Measurements from ENCODE around the gene SDK1. TPM values are rescaled to one million over a fixed set of nuclear protein-coding genes. Genes with fewer than 3 reads are reported as not detected.
"Not testable (repeated sequence)": the region's sequence is repeated elsewhere in the genome, so short reads cannot be mapped to it uniquely, and the experiment has no call there.

SDK1 gene
- total and polyA plus RNA-seq, 4 donors: 10.4 to 11.6 (median 11.0) TPM

- Histone ChIP-seq H3K9me3 (ENCODE audit: control insufficient read depth, insufficient read depth, low read length) (no peaks in the 10 kb centered on the region), H3K27me3 (ENCODE audit: control insufficient read depth, insufficient read depth, low read length) (no peaks in the 10 kb centered on the region), H3K4me3 (ENCODE audit: low read depth, low read length) (no peak overlapping the region), H3K36me3 (ENCODE audit: control insufficient read depth, insufficient read depth, low read length) (peaks cover 48% of the 10 kb centered on the region), H3K4me1 (ENCODE audit: control insufficient read depth, insufficient read depth, low read length) (peaks cover 4% of the 10 kb centered on the region), H3K27ac (ENCODE audit: low read depth, low read length) (no peak overlapping the region)
- DNase-seq (ENCODE audit: low read depth in 4 of 6, low spot score in 6 of 6): no peak
- WGBS (ENCODE audit: insufficient coverage): 69% methylated on average over 11 of the region's 12 CpGs
Measured at GRCh38 chr7:4245866-4246470, 944.9 kb downstream of the SDK1 start.

- Histone ChIP-seq H3K27me3 (ENCODE audit: control insufficient read depth, insufficient read depth, low read length) (no peaks in the 10 kb centered on the region), H3K36me3 (ENCODE audit: control insufficient read depth, insufficient read depth, low read length) (peaks cover 46% of the 10 kb centered on the region), H3K4me3 (ENCODE audit: low read depth, low read length) (no peak overlapping the region), H3K9me3 (ENCODE audit: control insufficient read depth, insufficient read depth, low read length) (no peaks in the 10 kb centered on the region), H3K4me1 (ENCODE audit: control insufficient read depth, insufficient read depth, low read length) (peaks cover 4% of the 10 kb centered on the region), H3K27ac (ENCODE audit: low read depth, low read length) (no peak overlapping the region)
- DNase-seq (ENCODE audit: low read depth in 4 of 6, low spot score in 6 of 6): no peak
- WGBS (ENCODE audit: insufficient coverage): 94% methylated on average over 10 of the region's 11 CpGs
Measured at GRCh38 chr7:4246536-4246935, 945.5 kb downstream of the SDK1 start.

- H3K4me1 ChIP-seq (ENCODE audit: control insufficient read depth, insufficient read depth, low read length): peaks cover 4% of the 10 kb centered on the region
- DNase-seq (ENCODE audit: low read depth in 4 of 6, low spot score in 6 of 6): peak in 1 of 6 donors; percentile 31
- no peak overlapping the region for H3K4me3 ChIP-seq (ENCODE audit: low read depth, low read length)
- no peaks in the 10 kb centered on the region for H3K27me3 ChIP-seq (ENCODE audit: control insufficient read depth, insufficient read depth, low read length)
- peaks cover 40% of the 10 kb centered on the region for H3K36me3 ChIP-seq (ENCODE audit: control insufficient read depth, insufficient read depth, low read length)
- no peaks in the 10 kb centered on the region for H3K9me3 ChIP-seq (ENCODE audit: control insufficient read depth, insufficient read depth, low read length)
- 66% methylated on average over 23 of the region's 27 CpGs for WGBS (ENCODE audit: insufficient coverage)
- H3K27ac ChIP-seq (ENCODE audit: low read depth, low read length): no peak overlapping the region
Measured at GRCh38 chr7:4247106-4247876, 946.2 kb downstream of the SDK1 start.

GRCh38 chr7:4248295-4248694, 947.2 kb downstream of the SDK1 start:
- Histone ChIP-seq H3K4me1 (ENCODE audit: control insufficient read depth, insufficient read depth, low read length) (peaks cover 4% of the 10 kb centered on the region), H3K36me3 (ENCODE audit: control insufficient read depth, insufficient read depth, low read length) (peaks cover 34% of the 10 kb centered on the region), H3K4me3 (ENCODE audit: low read depth, low read length) (no peak overlapping the region), H3K27me3 (ENCODE audit: control insufficient read depth, insufficient read depth, low read length) (no peaks in the 10 kb centered on the region), H3K9me3 (ENCODE audit: control insufficient read depth, insufficient read depth, low read length) (no peaks in the 10 kb centered on the region), H3K27ac (ENCODE audit: low read depth, low read length) (no peak overlapping the region)
- no peak for DNase-seq (ENCODE audit: low read depth in 4 of 6, low spot score in 6 of 6)
- 98% methylated on average over 4 of the region's 4 CpGs for WGBS (ENCODE audit: insufficient coverage)

GRCh38 chr7:4249241-4249640, 948.2 kb downstream of the SDK1 start:
- Histone ChIP-seq H3K36me3 (ENCODE audit: control insufficient read depth, insufficient read depth, low read length) (peaks cover 31% of the 10 kb centered on the region), H3K9me3 (ENCODE audit: control insufficient read depth, insufficient read depth, low read length) (no peaks in the 10 kb centered on the region), H3K4me3 (ENCODE audit: low read depth, low read length) (no peak overlapping the region), H3K27ac (ENCODE audit: low read depth, low read length) (no peak overlapping the region), H3K4me1 (ENCODE audit: control insufficient read depth, insufficient read depth, low read length) (peaks cover 4% of the 10 kb centered on the region), H3K27me3 (ENCODE audit: control insufficient read depth, insufficient read depth, low read length) (no peaks in the 10 kb centered on the region)
- DNase-seq (ENCODE audit: low read depth in 4 of 6, low spot score in 6 of 6): no peak
- WGBS (ENCODE audit: insufficient coverage): 91% methylated on average over 3 of the region's 4 CpGs

- Histone ChIP-seq H3K27me3 (ENCODE audit: control insufficient read depth, insufficient read depth, low read length) (no peaks in the 10 kb centered on the region), H3K36me3 (ENCODE audit: control insufficient read depth, insufficient read depth, low read length) (no peaks in the 10 kb centered on the region), H3K4me3 (ENCODE audit: low read depth, low read length) (no peak overlapping the region), H3K9me3 (ENCODE audit: control insufficient read depth, insufficient read depth, low read length) (no peaks in the 10 kb centered on the region), H3K4me1 (ENCODE audit: control insufficient read depth, insufficient read depth, low read length) (peaks cover 19% of the 10 kb centered on the region), H3K27ac (ENCODE audit: low read depth, low read length) (no peak overlapping the region)
- no peak for DNase-seq (ENCODE audit: low read depth in 4 of 6, low spot score in 6 of 6)
- 100% methylated on average over 1 of the region's 6 CpGs for WGBS (ENCODE audit: insufficient coverage)
Measured at GRCh38 chr7:4255336-4255735, 954.3 kb downstream of the SDK1 start.

- peak in 2 of 6 donors; percentile 40 to 76 for DNase-seq (ENCODE audit: low read depth in 4 of 6, low spot score in 6 of 6)
- Histone ChIP-seq H3K4me3 (ENCODE audit: low read depth, low read length) (no peak overlapping the region), H3K4me1 (ENCODE audit: control insufficient read depth, insufficient read depth, low read length) (peaks cover 22% of the 10 kb centered on the region), H3K36me3 (ENCODE audit: control insufficient read depth, insufficient read depth, low read length) (no peaks in the 10 kb centered on the region), H3K27me3 (ENCODE audit: control insufficient read depth, insufficient read depth, low read length) (no peaks in the 10 kb centered on the region), H3K27ac (ENCODE audit: low read depth, low read length) (peak overlapping the region; percentile 49), H3K9me3 (ENCODE audit: control insufficient read depth, insufficient read depth, low read length) (no peaks in the 10 kb centered on the region)
- WGBS (ENCODE audit: insufficient coverage): 30% methylated on average over 7 of the region's 8 CpGs
Measured at GRCh38 chr7:4256286-4256685, 955.2 kb downstream of the SDK1 start.

GRCh38 chr7:4257146-4258111, 956.4 kb downstream of the SDK1 start:
- Histone ChIP-seq H3K4me1 (ENCODE audit: control insufficient read depth, insufficient read depth, low read length) (peaks cover 27% of the 10 kb centered on the region), H3K27ac (ENCODE audit: low read depth, low read length) (no peak overlapping the region), H3K9me3 (ENCODE audit: control insufficient read depth, insufficient read depth, low read length) (no peaks in the 10 kb centered on the region), H3K27me3 (ENCODE audit: control insufficient read depth, insufficient read depth, low read length) (no peaks in the 10 kb centered on the region), H3K4me3 (ENCODE audit: low read depth, low read length) (no peak overlapping the region), H3K36me3 (ENCODE audit: control insufficient read depth, insufficient read depth, low read length) (no peaks in the 10 kb centered on the region)
- WGBS (ENCODE audit: insufficient coverage): 68% methylated on average over 13 of the region's 15 CpGs
- peak in 2 of 6 donors; percentile 65 to 76 for DNase-seq (ENCODE audit: low read depth in 4 of 6, low spot score in 6 of 6)

- H3K4me1 ChIP-seq (ENCODE audit: control insufficient read depth, insufficient read depth, low read length): peaks cover 27% of the 10 kb centered on the region
- H3K9me3 ChIP-seq (ENCODE audit: control insufficient read depth, insufficient read depth, low read length); H3K36me3 ChIP-seq (ENCODE audit: control insufficient read depth, insufficient read depth, low read length); H3K4me3 ChIP-seq (ENCODE audit: low read depth, low read length); DNase-seq (ENCODE audit: low read depth in 4 of 6, low spot score in 6 of 6); H3K27ac ChIP-seq (ENCODE audit: low read depth, low read length); H3K27me3 ChIP-seq (ENCODE audit: control insufficient read depth, insufficient read depth, low read length): not testable (repeated sequence)
- WGBS (ENCODE audit: insufficient coverage): 94% methylated on average over 11 of the region's 15 CpGs
Measured at GRCh38 chr7:4260116-4260515, 959.1 kb downstream of the SDK1 start.

All from spinal cord (tissue), 10 donors.